H9 (cell line): ENCODE measurements around the gene WDR82. TPM values are rescaled to one million over a fixed set of nuclear protein-coding genes. Genes with fewer than 3 reads are reported as not detected.

Source experiments
- DNase-seq: peaks from one replicate; pipeline ENCODE4 v3.0.0-alpha.2; 2017
- H2AFZ ChIP-seq: one replicate; pipeline ENCODE4 v1.6.1; 2013; ENCODE audit warnings: mild to moderate bottlenecking, low read length, control low read depth, moderate library complexity
- H2AK5ac ChIP-seq: 2 replicates; pipeline ENCODE4 v1.6.1; 2013; ENCODE audit warnings: low read length, control low read depth, mixed read lengths; ENCODE audit not compliant: insufficient read length
- H2BK120ac ChIP-seq: one replicate; pipeline ENCODE4 v1.6.1; 2013; ENCODE audit warnings: low read depth, mild to moderate bottlenecking, low read length, control low read depth, inconsistent platforms; ENCODE audit not compliant: poor library complexity, severe bottlenecking
- H2BK12ac ChIP-seq: 2 replicates; pipeline ENCODE4 v1.6.1; 2013; ENCODE audit warnings: low read length, control low read depth, mixed read lengths, low read depth; ENCODE audit not compliant: insufficient read length
- H2BK15ac ChIP-seq: 2 replicates; pipeline ENCODE4 v1.6.1; 2013; ENCODE audit warnings: low read depth, low read length, control low read depth
- H2BK20ac ChIP-seq: one replicate; pipeline ENCODE4 v1.6.1; 2013; ENCODE audit warnings: low read depth, mild to moderate bottlenecking, low read length, control low read depth, inconsistent platforms; ENCODE audit not compliant: poor library complexity, severe bottlenecking
- H2BK5ac ChIP-seq: 2 replicates; pipeline ENCODE4 v1.6.1; 2013; ENCODE audit warnings: low read length, control low read depth, mixed read lengths; ENCODE audit not compliant: insufficient read length
- H3K14ac ChIP-seq: 2 replicates; pipeline ENCODE4 v1.6.1; 2013; ENCODE audit warnings: low read length, control low read depth; ENCODE audit not compliant: insufficient read depth
- H3K18ac ChIP-seq: 2 replicates; pipeline ENCODE4 v1.6.1; 2013; ENCODE audit warnings: low read depth, mild to moderate bottlenecking, mixed read lengths, low read length, control low read depth; ENCODE audit not compliant: insufficient read length
- H3K23ac ChIP-seq: 2 replicates; pipeline ENCODE4 v1.6.1; 2013; ENCODE audit warnings: low read length, control low read depth, mixed read lengths, low read depth; ENCODE audit not compliant: insufficient read length
- H3K23me2 ChIP-seq: 2 replicates; pipeline ENCODE4 v1.6.1; 2013; ENCODE audit warnings: low read depth, mild to moderate bottlenecking, mixed read lengths, low read length, control low read depth; ENCODE audit not compliant: insufficient read length, poor library complexity, severe bottlenecking
- H3K27ac ChIP-seq: 2 replicates; pipeline ENCODE4 v1.5.1; 2013; ENCODE audit warnings: low read length, control low read depth, mixed read lengths, low read depth; ENCODE audit not compliant: insufficient read length
- H3K27me3 ChIP-seq: 2 replicates; pipeline ENCODE4 v1.6.1; 2013; ENCODE audit warnings: low read length, control low read depth, inconsistent platforms; ENCODE audit not compliant: insufficient read depth
- H3K4ac ChIP-seq: 2 replicates; pipeline ENCODE4 v1.6.1; 2013; ENCODE audit warnings: low read depth, mild to moderate bottlenecking, control low read depth, inconsistent platforms, low read length, moderate library complexity
- H3K4me1 ChIP-seq: 2 replicates; pipeline ENCODE4 v1.6.1; 2013; ENCODE audit warnings: low read length, control low read depth, inconsistent platforms; ENCODE audit not compliant: insufficient read depth
- H3K4me2 ChIP-seq: 2 replicates; pipeline ENCODE4 v1.6.1; 2013; ENCODE audit warnings: low read length, control low read depth, mixed read lengths; ENCODE audit not compliant: insufficient read length, insufficient read depth
- H3K56ac ChIP-seq: 2 replicates; pipeline ENCODE4 v1.6.1; 2013; ENCODE audit warnings: low read depth, mild to moderate bottlenecking, mixed read lengths, low read length, control low read depth; ENCODE audit not compliant: insufficient read length
- H3K79me1 ChIP-seq: 2 replicates; pipeline ENCODE4 v1.6.1; 2013; ENCODE audit warnings: low read depth, mild to moderate bottlenecking, moderate library complexity, low read length, control low read depth, inconsistent platforms; ENCODE audit not compliant: insufficient read depth, poor library complexity, severe bottlenecking
- H3K79me2 ChIP-seq: 2 replicates; pipeline ENCODE4 v1.6.1; 2013; ENCODE audit warnings: low read length, control low read depth, inconsistent platforms; ENCODE audit not compliant: insufficient read depth
- H3K9ac ChIP-seq: 2 replicates; pipeline ENCODE4 v1.6.1; 2013; ENCODE audit warnings: low read length, control low read depth, mixed read lengths; ENCODE audit not compliant: insufficient read length; ENCODE audit errors: extremely low read depth
- H3K9me3 ChIP-seq: one replicate; pipeline ENCODE4 v1.6.1; 2013; ENCODE audit warnings: low read depth, low read length, inconsistent platforms; ENCODE audit not compliant: control insufficient read depth
- H3T11ph ChIP-seq: one replicate; pipeline ENCODE4 v1.6.1; 2013; ENCODE audit warnings: mild to moderate bottlenecking, low read length, control low read depth, inconsistent platforms
- H4K20me1 ChIP-seq: one replicate; pipeline ENCODE4 v1.6.1; 2013; ENCODE audit not compliant: control insufficient read depth, insufficient read length, insufficient read depth
- H4K5ac ChIP-seq: 2 replicates; pipeline ENCODE4 v1.6.1; 2013; ENCODE audit warnings: low read depth, mild to moderate bottlenecking, mixed read lengths, low read length, control low read depth; ENCODE audit not compliant: insufficient read length
- H4K8ac ChIP-seq: replicated peaks from 2 replicates; pipeline ENCODE4 v1.6.1; 2013; ENCODE audit warnings: low read length, control low read depth, mixed read lengths, low read depth; ENCODE audit not compliant: insufficient read length
- H4K91ac ChIP-seq: 2 replicates; pipeline ENCODE4 v1.6.1; 2013; ENCODE audit warnings: low read depth, mild to moderate bottlenecking, moderate library complexity, mixed read lengths, low read length, control low read depth; ENCODE audit not compliant: insufficient read length
- H3K27ac Mint-ChIP-seq, 3 experiments: 2 replicates in 2 of 3; 3 replicates in 1 of 3; pipeline ENCODE4 v1.8.0; 2020 to 2021; ENCODE audit warnings: mixed read lengths in 3 of 3, mild to moderate bottlenecking in 1 of 3, moderate library complexity in 1 of 3
- H3K27me3 Mint-ChIP-seq: 2 replicates; pipeline ENCODE4 v1.8.0; 2021; ENCODE audit warnings: low read depth, mild to moderate bottlenecking, moderate library complexity, mixed read lengths
- H3K36me3 Mint-ChIP-seq, 3 experiments: 2 replicates in 2 of 3; 3 replicates in 1 of 3; pipeline ENCODE4 v1.8.0; 2020 to 2021; ENCODE audit warnings: low read depth in 3 of 3, mixed read lengths in 3 of 3; ENCODE audit not compliant: insufficient read depth in 1 of 3
- H3K4me1 Mint-ChIP-seq, 2 experiments: 2 replicates each; pipeline ENCODE4 v1.8.0; 2020; ENCODE audit warnings: mixed read lengths in 2 of 2
- H3K4me3 Mint-ChIP-seq, 2 experiments: 2 replicates in 1 of 2; 3 replicates in 1 of 2; pipeline ENCODE4 v1.8.0; 2020 to 2021; ENCODE audit warnings: mild to moderate bottlenecking in 2 of 2, mixed read lengths in 2 of 2, moderate library complexity in 1 of 2
- H3K9me3 Mint-ChIP-seq, 2 experiments: 2 replicates in 1 of 2; 3 replicates in 1 of 2; pipeline ENCODE4 v1.8.0; 2020; ENCODE audit warnings: mild to moderate bottlenecking in 2 of 2, mixed read lengths in 2 of 2, moderate library complexity in 1 of 2
- WGBS: extraction: QIAGEN DNeasy Blood & Tissue Kit; methylation state at CpG from one replicate; pipeline ENCODE4 v1.1.7; 2013; ENCODE audit warnings: missing lambda C conversion rate, low lambda C conversion rate, mixed read lengths; ENCODE audit not compliant: insufficient read length; ENCODE audit errors: extremely low coverage; 5-methylcytosine and 5-hydroxymethylcytosine counted together
- total RNA-seq: library from RNA; stranded (reverse); gene quantifications from 2 replicates; pipeline ENCODE4 v1.2.1, GENCODE V29; 2021
- TF ChIP-seq, protein P1 (sequence below): fragments of 200-600 bp; sonication (generic); conservative IDR thresholded peaks from 3 replicates; pipeline ENCODE4 v1.8.0; 2021; ENCODE audit warnings: antibody characterized with exemption, mild to moderate bottlenecking

WDR82 gene
- total RNA-seq, 1 experiment from 2014 or later = 83.1 TPM

DNA sequence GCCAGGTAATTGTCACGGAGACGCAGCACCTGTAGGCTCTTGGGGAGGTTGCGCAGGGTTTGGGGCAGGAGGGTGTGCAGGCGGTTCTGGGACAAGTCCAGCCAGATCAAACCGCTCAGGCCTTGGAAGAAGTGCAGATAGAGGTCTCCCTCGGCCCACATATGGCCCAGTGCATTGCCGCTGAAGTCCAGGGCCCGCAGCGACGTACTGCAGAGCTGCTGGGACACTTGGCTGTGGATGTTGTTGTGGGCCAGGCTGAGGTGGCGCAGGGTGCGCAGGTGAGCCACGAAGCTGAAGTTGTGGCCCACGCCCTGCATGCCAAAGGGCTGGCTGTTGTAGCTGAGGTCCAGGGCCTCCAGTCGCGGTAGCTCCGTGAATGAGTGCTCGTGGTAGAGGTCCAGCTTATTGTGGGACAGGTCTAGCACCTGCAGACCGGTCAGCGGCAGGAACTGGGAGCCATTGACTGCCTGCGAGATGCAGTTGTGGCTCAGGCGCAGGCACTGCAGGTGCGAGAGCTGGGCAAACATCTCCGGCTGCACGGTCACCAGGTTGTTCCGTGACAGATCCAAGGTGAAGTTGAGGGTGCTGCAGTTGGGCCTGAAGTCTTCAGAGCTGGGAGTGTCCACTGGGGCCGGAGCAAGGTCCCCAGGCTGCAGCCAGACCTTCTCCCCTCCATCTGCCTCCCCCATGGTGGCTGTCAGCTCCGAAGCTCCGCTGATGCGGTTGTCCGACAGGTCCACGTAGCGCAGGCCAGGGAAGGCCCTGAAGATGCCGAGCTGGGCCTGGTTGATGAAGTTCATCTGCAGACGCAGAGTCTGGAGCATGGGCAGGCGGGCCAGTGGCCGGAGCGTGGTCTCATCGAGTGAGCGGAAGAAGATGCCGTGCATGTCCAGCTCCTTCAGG is 55.9 kb downstream of the WDR82 start:
- no CpG with 5 or more reads among the region's 41 CpGs for WGBS

More for the DNA sequence above, 55.9 kb downstream of the WDR82 start:
- no peak overlapping the region for H4K91ac ChIP-seq
- peak; percentile 28 for DNase-seq
- H2BK15ac ChIP-seq = no peak overlapping the region
- H2BK120ac ChIP-seq = no peak overlapping the region
- H3K4me1 Mint-ChIP-seq = peaks cover 0 to 24% of the 10 kb centered on the region in 2 experiments; a peak in 3 of 4 replicates
- H3K79me2 ChIP-seq = no peaks in the 10 kb centered on the region
- no peaks in the 10 kb centered on the region for H4K20me1 ChIP-seq
- H3K9ac ChIP-seq = no peak overlapping the region
- no peak overlapping the region for H2BK5ac ChIP-seq
- no peak overlapping the region for H2BK20ac ChIP-seq
- no peak overlapping the region for H4K8ac ChIP-seq
- H3K14ac ChIP-seq = no peak overlapping the region
- no peak overlapping the region for H3K23ac ChIP-seq
- H3T11ph ChIP-seq = no peak overlapping the region
- H3K4me2 ChIP-seq = no peak overlapping the region
- H3K9me3 Mint-ChIP-seq = no peaks in the 10 kb centered on the region; a peak in 2 of 5 replicates
- no peaks in the 10 kb centered on the region for H3K4me1 ChIP-seq
- no peaks in the 10 kb centered on the region for H3K23me2 ChIP-seq
- no peak overlapping the region for H4K5ac ChIP-seq
- no peaks in the 10 kb centered on the region for H3K9me3 ChIP-seq
- H3K27me3 Mint-ChIP-seq = no peaks in the 10 kb centered on the region; the same call in none of the 2 replicates
- TF ChIP-seq, protein P1, sequence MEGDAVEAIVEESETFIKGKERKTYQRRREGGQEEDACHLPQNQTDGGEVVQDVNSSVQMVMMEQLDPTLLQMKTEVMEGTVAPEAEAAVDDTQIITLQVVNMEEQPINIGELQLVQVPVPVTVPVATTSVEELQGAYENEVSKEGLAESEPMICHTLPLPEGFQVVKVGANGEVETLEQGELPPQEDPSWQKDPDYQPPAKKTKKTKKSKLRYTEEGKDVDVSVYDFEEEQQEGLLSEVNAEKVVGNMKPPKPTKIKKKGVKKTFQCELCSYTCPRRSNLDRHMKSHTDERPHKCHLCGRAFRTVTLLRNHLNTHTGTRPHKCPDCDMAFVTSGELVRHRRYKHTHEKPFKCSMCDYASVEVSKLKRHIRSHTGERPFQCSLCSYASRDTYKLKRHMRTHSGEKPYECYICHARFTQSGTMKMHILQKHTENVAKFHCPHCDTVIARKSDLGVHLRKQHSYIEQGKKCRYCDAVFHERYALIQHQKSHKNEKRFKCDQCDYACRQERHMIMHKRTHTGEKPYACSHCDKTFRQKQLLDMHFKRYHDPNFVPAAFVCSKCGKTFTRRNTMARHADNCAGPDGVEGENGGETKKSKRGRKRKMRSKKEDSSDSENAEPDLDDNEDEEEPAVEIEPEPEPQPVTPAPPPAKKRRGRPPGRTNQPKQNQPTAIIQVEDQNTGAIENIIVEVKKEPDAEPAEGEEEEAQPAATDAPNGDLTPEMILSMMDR = no peak
- no peak overlapping the region for H2AFZ ChIP-seq
- H3K56ac ChIP-seq = no peak overlapping the region
- no peak overlapping the region; a peak in 1 of 5 replicates for H3K4me3 Mint-ChIP-seq
- H2AK5ac ChIP-seq = no peak overlapping the region
- H2BK12ac ChIP-seq = no peak overlapping the region
- H3K27ac Mint-ChIP-seq = no peak overlapping the region; a peak in 1 of 7 replicates
- H3K4ac ChIP-seq = no peak overlapping the region
- no peak overlapping the region for H3K18ac ChIP-seq
- H3K27me3 ChIP-seq = no peaks in the 10 kb centered on the region
- H3K79me1 ChIP-seq = no peaks in the 10 kb centered on the region
- H3K36me3 Mint-ChIP-seq = no peaks in the 10 kb centered on the region; a peak in 1 of 7 replicates
- no peak overlapping the region for H3K27ac ChIP-seq
